Measurements from ENCODE around the gene TTC7B. TPM values are rescaled to one million over a fixed set of nuclear protein-coding genes. Genes with fewer than 3 reads are reported as not detected.
A peak's percentile ranks its signal among the peaks of the same experiment; 100 is the strongest.

The TTC7B gene
- total RNA-seq, 1 donor from 2014 or later: 20.6 TPM

- Mint-ChIP-seq H3K27me3 (ENCODE audit: insufficient read depth, low read depth) (no peaks in the 10 kb centered on the region), H3K9me3 (no peaks in the 10 kb centered on the region), H3K27ac (no peak overlapping the region), H3K4me3 (no peak overlapping the region), H3K4me1 (no peaks in the 10 kb centered on the region), H3K36me3 (peaks cover 7% of the 10 kb centered on the region)
- no peaks in the 10 kb centered on the region for H3K4me1 ChIP-seq
- TF ChIP-seq CTCF (IDR thresholded peaks at IDR 0.05): no peak
- TF ChIP-seq EZH2 (IDR thresholded peaks at IDR 0.05): no peak
- TF ChIP-seq EZH2phosphoT487 (IDR thresholded peaks at IDR 0.05): no peak
- no peak overlapping the region for H3K9ac ChIP-seq
- no peak overlapping the region for H3K27ac ChIP-seq
- H3K79me2 ChIP-seq (ENCODE audit: low read depth): no peaks in the 10 kb centered on the region
- no peaks in the 10 kb centered on the region for H3K27me3 ChIP-seq
- no peak overlapping the region for H3K4me2 ChIP-seq
- no peak for DNase-seq (ENCODE audit: low spot score)
- no peaks in the 10 kb centered on the region for H3K9me3 ChIP-seq (ENCODE audit: low read depth)
- no peak overlapping the region for H2AFZ ChIP-seq (replicated peaks)
- no peak overlapping the region for H3K4me3 ChIP-seq
- H4K20me1 ChIP-seq (ENCODE audit: low read depth): no peaks in the 10 kb centered on the region
- no peaks in the 10 kb centered on the region for H3K36me3 ChIP-seq
- no peaks in the 10 kb centered on the region for H3F3A ChIP-seq (ENCODE audit: low read depth)
Measured at GRCh38 chr14:90788031-90788430, 28.2 kb downstream of the TTC7B start.

DNA sequence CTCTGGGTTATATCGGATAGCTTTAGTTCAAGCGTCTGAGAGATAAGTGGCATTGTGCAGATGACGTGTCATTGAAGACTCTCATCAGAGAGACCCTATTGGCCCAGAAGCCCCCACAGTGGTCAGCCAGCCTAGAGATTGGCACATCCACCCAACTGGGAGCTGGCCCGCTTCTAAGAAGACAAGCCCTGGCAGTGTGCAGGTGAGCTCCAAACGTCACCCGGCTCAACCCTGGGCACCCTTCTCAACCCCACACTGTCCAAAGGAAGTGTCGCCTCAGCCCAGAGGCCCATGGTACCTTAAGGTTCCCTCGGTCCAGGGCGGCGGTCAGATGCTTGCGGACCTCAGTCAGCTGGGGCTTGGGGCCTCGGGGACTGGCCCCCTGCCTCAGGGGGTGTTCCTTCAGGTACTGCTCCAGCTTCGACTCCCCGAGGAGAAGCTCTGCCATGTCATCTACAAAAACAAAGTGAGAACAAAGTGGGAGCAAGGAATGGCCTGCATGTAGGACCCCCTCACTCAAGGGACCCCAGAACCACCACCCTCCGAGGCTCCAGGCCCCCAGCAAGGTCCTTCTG, 30.3 kb downstream of the TTC7B start:
- no peaks in the 10 kb centered on the region for H3K4me1 ChIP-seq
- Mint-ChIP-seq H3K27me3 (ENCODE audit: insufficient read depth, low read depth) (no peaks in the 10 kb centered on the region), H3K4me3 (no peak overlapping the region), H3K36me3 (peaks cover 11% of the 10 kb centered on the region), H3K9me3 (no peaks in the 10 kb centered on the region), H3K4me1 (no peaks in the 10 kb centered on the region), H3K27ac (no peak overlapping the region)
- no peak overlapping the region for H2AFZ ChIP-seq (replicated peaks)
- no peak for DNase-seq (ENCODE audit: low spot score)
- no peak for TF ChIP-seq EZH2phosphoT487 (IDR thresholded peaks at IDR 0.05)
- H3K9me3 ChIP-seq (ENCODE audit: low read depth): no peaks in the 10 kb centered on the region
- no peak overlapping the region for H3K4me2 ChIP-seq
- no peaks in the 10 kb centered on the region for H4K20me1 ChIP-seq (ENCODE audit: low read depth)
- no peak overlapping the region for H3K4me3 ChIP-seq
- no peaks in the 10 kb centered on the region for H3F3A ChIP-seq (ENCODE audit: low read depth)
- no peak overlapping the region for H3K27ac ChIP-seq
- no peaks in the 10 kb centered on the region for H3K79me2 ChIP-seq (ENCODE audit: low read depth)
- no peaks in the 10 kb centered on the region for H3K27me3 ChIP-seq
- H3K9ac ChIP-seq: no peak overlapping the region
- H3K36me3 ChIP-seq: no peaks in the 10 kb centered on the region

DNA sequence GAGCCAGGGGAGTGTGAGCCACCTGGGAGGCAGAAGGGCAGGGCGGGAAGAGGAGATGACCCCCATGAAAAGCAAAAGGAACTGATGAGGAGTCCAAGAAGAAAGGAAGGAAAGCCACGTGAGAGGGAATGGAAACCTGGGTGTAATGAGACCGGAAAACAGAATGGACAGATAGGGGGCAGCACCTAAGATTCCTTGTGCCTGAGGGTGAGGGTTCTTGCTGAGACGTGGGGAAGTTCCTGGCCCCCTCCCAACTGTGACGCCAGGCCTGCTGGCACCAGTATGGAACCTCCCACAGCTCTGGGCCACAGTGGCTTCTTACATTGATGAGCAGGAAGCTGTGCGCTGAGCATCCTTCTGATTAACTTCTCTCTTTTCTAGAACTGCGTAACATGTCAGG, 30.8 kb downstream of the TTC7B start:
- Histone ChIP-seq H3K27me3 (no peaks in the 10 kb centered on the region), H3K4me2 (no peak overlapping the region), H3K9me3 (ENCODE audit: low read depth) (no peaks in the 10 kb centered on the region), H2AFZ (replicated peaks) (no peak overlapping the region), H3K79me2 (ENCODE audit: low read depth) (no peaks in the 10 kb centered on the region), H3K36me3 (no peaks in the 10 kb centered on the region), H3K4me1 (no peaks in the 10 kb centered on the region), H3K9ac (no peak overlapping the region), H3K4me3 (no peak overlapping the region), H3F3A (ENCODE audit: low read depth) (no peaks in the 10 kb centered on the region), H3K27ac (no peak overlapping the region), H4K20me1 (ENCODE audit: low read depth) (no peaks in the 10 kb centered on the region)
- Mint-ChIP-seq H3K4me3 (no peak overlapping the region), H3K9me3 (no peaks in the 10 kb centered on the region), H3K27ac (no peak overlapping the region), H3K4me1 (no peaks in the 10 kb centered on the region), H3K27me3 (ENCODE audit: insufficient read depth, low read depth) (no peaks in the 10 kb centered on the region), H3K36me3 (peaks cover 11% of the 10 kb centered on the region)
- no peak for TF ChIP-seq EZH2phosphoT487 (IDR thresholded peaks at IDR 0.05)
- no peak for TF ChIP-seq EZH2 (IDR thresholded peaks at IDR 0.05)
- TF ChIP-seq CTCF (IDR thresholded peaks at IDR 0.05): peak; percentile 36
- no peak for DNase-seq (ENCODE audit: low spot score)

- Histone ChIP-seq H3K27me3 (no peaks in the 10 kb centered on the region), H3K4me1 (no peaks in the 10 kb centered on the region), H3K9ac (no peak overlapping the region), H3F3A (ENCODE audit: low read depth) (no peaks in the 10 kb centered on the region), H3K27ac (no peak overlapping the region), H3K79me2 (ENCODE audit: low read depth) (no peaks in the 10 kb centered on the region), H3K9me3 (ENCODE audit: low read depth) (no peaks in the 10 kb centered on the region), H4K20me1 (ENCODE audit: low read depth) (no peaks in the 10 kb centered on the region), H3K4me3 (no peak overlapping the region), H3K4me2 (no peak overlapping the region), H2AFZ (replicated peaks) (no peak overlapping the region), H3K36me3 (no peaks in the 10 kb centered on the region)
- H3K27me3 Mint-ChIP-seq (ENCODE audit: insufficient read depth, low read depth): no peaks in the 10 kb centered on the region
- no peak overlapping the region for H3K27ac Mint-ChIP-seq
- no peak for DNase-seq (ENCODE audit: low spot score)
- H3K36me3 Mint-ChIP-seq: peaks cover 12% of the 10 kb centered on the region
- no peaks in the 10 kb centered on the region for H3K9me3 Mint-ChIP-seq
- TF ChIP-seq EZH2phosphoT487 (IDR thresholded peaks at IDR 0.05): no peak
- no peak for TF ChIP-seq EZH2 (IDR thresholded peaks at IDR 0.05)
- TF ChIP-seq CTCF (IDR thresholded peaks at IDR 0.05): no peak
- H3K4me3 Mint-ChIP-seq: no peak overlapping the region
- no peaks in the 10 kb centered on the region for H3K4me1 Mint-ChIP-seq
Measured at GRCh38 chr14:90784621-90785270, 31.5 kb downstream of the TTC7B start.

Measured in neural progenitor cell (in vitro differentiated cells).